NK-92 (cell line): Measurements from ENCODE around the gene TMEM126A.
A peak's percentile ranks its signal among the peaks of the same experiment; 100 is the strongest.
"Not testable (repeated sequence)": the region's sequence is repeated elsewhere in the genome, so short reads cannot be mapped to it uniquely, and the experiment has no call there.

ENCODE experiments used
- DNase-seq: peaks from one replicate; lab custom pipeline; 2025; ENCODE audit not compliant: unreplicated experiment; lab: John Stamatoyannopoulos, UW

TMEM126A gene

GRCh38 chr11:85647604-85648299, at the start of gene TMEM126A:
TSS of gene TMEM126A (plus strand) at chr11:85647967. CDS start at chr11:85650256, 2,289 bp downstream.
- DNase-seq, result peak; percentile 41

- DNase-seq, result no peak
These were observed 48.7 kb upstream of the TMEM126A start for GRCh38 chr11:85599083-85599482.

- DNase-seq, result no peak
These were observed 45.1 kb upstream of the TMEM126A start for GRCh38 chr11:85602526-85603213.

- DNase-seq, result no peak
These were observed 44.5 kb upstream of the TMEM126A start for GRCh38 chr11:85603220-85603619.

GRCh38 chr11:85606237-85606636, 41.5 kb upstream of the TMEM126A start:
- not testable (repeated sequence) for DNase-seq

GRCh38 chr11:85608621-85609020, 39.1 kb upstream of the TMEM126A start:
- DNase-seq, result not testable (repeated sequence)

- not testable (repeated sequence) for DNase-seq
These were observed 38.5 kb upstream of the TMEM126A start for GRCh38 chr11:85609286-85609685.

- not testable (repeated sequence) for DNase-seq
These were observed 36.1 kb upstream of the TMEM126A start for GRCh38 chr11:85611643-85612042.

- DNase-seq, result no peak
These were observed 28.3 kb upstream of the TMEM126A start for GRCh38 chr11:85619499-85619898.

GRCh38 chr11:85620256-85620655, 27.5 kb upstream of the TMEM126A start:
- no peak for DNase-seq

GRCh38 chr11:85626496-85626895, 21.3 kb upstream of the TMEM126A start:
- DNase-seq, result no peak

GRCh38 chr11:85627332-85627997, 20.3 kb upstream of the TMEM126A start, which contains the start of gene DLG2:
TSS of gene DLG2 (minus strand) at chr11:85627344.
- no peak for DNase-seq

- DNase-seq, result peak; percentile 77
These were observed 19.6 kb upstream of the TMEM126A start, which contains the start of gene TMEM126B for GRCh38 chr11:85627998-85628770. TSS of gene TMEM126B (plus strand) at chr11:85628593. CDS start at chr11:85628608, 15 bp downstream.

GRCh38 chr11:85628771-85629341, 18.9 kb upstream of the TMEM126A start:
- DNase-seq, result no peak

GRCh38 chr11:85634747-85635146, 13.0 kb upstream of the TMEM126A start:
- DNase-seq, result no peak

GRCh38 chr11:85643191-85643614, 4.6 kb upstream of the TMEM126A start:
- DNase-seq, result no peak

GRCh38 chr11:85647078-85647477, 689 bp upstream of the TMEM126A start:
- DNase-seq, result no peak

- DNase-seq, result no peak
These were observed 3.4 kb downstream of the TMEM126A start for GRCh38 chr11:85651118-85651517.

GRCh38 chr11:85652786-85653447, 5.2 kb downstream of the TMEM126A start:
- no peak for DNase-seq

GRCh38 chr11:85654343-85654742, 6.6 kb downstream of the TMEM126A start:
- DNase-seq, result not testable (repeated sequence)
